HS-5 (cell line): ENCODE measurements around the gene CTDSPL.

Experiments used
- DNase-seq: peaks from one replicate; pipeline ENCODE4 v3.0.0-alpha.2; 2012; ENCODE audit warnings: low read depth

Gene CTDSPL

DNA sequence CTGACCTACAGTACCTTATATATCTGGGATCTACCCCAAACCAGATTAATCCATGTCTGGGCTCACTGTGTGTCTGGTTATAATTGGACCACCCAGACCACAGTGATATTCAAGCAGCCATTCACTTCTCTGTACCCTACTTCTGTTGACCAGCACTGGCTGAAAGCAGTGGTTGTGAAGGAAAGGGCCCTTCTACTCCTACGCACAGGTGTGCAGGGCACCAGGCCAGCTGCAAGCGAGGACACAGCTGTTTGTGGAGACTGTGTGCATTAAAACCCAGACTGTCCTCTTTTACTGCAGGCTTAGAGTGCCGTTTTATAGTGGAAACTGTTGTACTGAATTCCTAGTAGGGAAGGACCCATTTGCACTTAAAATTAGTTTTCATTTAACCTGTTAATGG lies 29.5 kb downstream of the CTDSPL start:
- DNase-seq, result no peak

DNA sequence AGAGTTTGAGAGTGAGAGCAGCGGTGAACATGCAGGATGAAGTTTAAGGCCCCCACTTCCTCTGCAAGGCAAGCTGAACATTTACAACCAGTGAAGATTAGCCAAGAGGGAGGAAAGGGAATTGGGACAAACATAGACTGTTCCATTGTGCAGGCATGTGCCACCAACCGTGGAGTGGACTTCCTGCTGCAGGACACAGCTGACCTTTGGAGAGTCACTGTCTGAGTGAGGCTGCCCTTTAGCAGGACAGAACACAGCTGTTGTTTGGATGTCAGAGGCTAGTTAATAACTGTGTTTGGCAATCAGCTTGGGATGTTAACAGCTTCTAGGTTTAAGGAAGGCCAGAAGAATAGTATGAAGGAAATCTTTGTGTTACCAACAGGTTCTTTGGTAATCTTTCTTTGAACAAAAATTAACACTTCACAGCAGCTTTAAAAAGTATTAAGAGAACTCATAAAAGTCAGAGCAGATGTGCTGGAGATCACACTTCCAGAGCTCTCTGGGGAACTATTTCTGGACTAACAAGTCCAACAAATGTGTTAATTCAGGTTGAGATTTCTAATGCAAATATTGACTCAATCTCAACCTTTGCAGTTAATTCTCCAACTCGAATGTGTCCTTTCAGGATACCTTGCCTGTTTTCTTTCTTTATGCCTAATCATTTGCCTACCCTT lies 31.4 kb downstream of the CTDSPL start:
- DNase-seq, result no peak

DNA sequence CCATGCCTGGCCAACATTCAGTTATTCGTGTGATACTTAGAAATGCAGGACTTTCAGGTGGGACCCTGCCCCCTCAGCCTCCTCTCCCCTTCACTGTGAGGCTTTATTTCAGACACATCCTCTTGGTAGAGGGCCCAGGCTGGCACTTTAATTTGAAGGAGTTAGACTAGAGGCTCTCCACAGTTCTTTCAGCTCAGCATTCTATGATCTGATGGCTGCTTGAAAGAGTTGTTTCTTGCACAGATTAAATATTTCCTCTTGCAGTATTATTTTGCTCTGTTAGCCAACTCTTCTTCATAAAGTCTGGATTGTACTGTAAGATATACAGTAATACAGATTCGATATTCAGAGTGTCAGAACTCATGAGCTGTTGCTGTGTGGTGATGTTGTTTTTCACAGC lies 35.1 kb downstream of the CTDSPL start:
- no peak for DNase-seq

DNA sequence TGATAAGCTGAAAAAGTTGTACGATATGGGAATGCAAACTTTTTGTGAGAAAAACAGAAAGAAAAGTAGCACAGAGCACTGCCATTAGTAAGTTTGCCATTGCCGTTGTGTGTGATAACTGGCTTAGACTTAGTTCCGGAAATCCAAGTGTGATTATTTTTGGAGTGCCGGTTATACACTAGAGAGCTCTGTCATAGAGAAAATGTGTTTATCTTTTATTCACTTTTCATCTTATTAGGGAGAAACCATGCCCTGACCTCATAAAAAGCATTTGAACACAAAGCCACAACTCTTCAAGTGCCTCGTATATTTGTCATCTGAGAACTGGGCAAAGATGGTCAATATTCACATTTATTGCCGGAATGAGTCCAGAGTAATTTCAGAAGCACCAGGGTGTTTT lies 36.1 kb downstream of the CTDSPL start:
- DNase-seq, result no peak

DNA sequence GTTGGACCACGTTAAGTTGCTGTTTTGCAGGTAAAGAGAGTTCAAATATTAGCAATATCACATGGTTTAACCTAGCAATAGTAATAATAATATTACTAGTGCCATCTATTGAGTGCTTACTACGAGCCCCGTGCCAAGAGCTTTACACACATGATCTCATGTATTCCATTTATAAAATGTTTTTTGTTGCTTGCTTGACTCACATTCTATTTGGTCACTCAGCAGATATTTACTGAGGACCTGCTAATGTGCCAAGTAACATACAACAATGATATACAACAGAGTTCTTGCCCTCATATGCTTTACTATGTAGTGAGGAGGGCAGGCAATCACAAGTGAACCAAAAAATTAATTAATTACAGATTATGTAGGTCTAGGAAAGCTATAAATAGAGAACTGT lies 36.7 kb downstream of the CTDSPL start:
- DNase-seq, result no peak

DNA sequence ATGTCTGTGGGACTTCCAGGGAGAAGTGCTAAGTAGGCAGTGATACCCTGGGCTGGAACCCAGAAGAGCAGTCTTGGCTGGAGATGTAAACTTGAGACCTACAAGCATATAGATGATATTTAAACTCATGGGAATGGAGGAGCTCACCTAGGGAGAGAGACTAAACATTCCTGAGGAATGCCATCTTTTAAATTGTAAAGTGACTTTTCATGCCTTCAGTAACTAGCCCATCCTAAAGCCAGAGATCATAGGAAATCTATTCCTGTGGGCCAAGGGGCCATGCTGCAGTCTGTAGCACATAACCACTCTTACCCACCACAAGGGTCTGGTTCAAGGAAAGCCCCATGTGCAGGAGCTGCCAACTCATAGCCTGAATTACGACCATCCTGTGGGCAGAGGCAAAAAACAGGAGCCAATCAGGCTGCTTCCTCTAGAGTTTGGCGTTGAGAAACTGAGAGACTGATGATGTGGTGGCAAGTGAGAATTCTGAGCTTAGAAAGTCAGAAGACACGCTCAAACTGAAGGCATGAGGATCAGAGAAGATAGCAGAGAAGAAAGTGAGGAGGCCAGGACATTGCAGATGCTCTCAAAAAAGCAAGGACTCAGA lies 37.5 kb downstream of the CTDSPL start:
- DNase-seq, result no peak

DNA sequence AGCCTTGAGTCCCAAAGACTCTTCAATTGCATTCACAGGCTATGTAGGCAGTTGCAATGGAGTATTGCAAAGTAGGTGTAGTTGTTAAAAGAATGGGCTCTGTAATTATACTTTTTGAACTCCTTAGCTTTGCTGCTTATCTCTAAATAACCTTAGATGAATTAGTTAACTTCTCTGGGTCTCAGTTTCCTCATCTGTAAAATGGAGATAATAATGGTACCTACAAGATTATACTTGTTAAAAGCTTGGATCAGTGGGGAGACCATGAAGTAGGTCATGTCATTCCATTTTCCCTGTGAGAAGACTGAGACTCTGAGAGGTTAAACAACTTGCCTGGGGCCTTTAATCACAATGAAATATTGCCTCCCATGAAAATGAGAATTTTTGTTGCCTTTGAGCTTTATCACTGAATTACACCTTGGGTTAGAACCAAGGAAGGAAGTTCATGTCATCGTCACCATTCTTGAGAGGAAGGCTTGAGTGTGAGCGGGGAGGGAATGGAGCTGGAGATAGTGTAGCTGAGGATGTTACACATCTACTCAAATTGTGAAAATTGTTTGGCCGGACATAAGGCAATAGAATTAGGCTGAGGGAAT lies 38.1 kb downstream of the CTDSPL start:
- DNase-seq, result no peak

DNA sequence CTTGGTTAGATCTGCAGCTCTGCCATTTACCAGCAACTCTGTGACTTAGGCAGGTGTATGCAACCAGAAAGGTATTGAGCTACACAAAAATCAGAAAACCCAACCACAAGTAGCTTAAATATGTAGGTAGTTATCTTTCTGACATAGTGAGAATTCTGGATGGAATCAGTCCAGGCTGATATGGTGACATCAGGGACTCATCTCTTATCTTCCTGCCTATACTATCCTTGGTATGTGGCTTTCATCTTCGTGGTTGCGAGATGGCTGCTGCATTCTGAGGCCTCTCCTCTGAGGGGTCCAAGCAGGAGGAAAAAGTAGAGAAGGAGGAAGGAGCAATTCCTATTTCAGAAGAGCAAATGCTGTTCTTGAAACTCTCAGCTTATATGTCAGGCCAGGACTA lies 40.0 kb downstream of the CTDSPL start:
- no peak for DNase-seq

DNA sequence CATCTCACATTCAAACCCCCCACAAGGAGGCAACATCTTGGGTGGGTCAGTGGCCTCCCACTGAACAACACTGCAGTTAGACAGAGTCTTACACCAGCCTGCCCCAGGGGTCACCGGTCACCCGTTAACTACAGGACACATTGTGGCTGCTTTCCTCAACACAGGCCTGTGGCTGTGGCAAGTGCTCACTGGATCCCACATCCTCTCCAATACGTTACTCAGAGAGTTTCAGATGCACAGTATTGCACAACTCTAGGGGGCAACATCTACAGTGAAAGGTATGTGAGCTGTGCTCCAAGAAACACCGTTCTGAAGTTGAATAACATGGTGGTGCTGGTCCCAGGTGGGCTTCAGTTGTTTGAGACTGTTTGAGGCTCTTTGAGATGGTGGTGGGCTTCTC lies 41.0 kb downstream of the CTDSPL start:
- no peak for DNase-seq

DNA sequence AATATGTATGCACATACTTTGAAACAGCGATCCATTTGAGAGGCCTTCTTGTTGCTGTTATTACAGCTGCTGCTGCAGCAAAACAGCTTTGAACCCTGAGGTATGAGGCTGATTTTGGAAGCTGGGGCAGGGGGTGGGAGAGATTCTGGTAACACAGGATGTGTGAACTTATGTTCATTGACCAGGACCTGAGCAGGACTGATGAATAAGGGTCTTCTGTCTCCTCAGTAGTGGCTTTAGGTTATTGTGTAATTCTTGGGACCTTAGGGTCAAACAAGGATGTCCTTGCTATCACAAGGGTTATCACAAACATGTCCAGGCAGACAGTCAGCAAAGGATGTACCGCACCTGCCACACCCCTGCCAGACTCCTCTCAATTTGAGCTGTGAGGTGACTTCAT lies 41.6 kb downstream of the CTDSPL start:
- no peak for DNase-seq

DNA sequence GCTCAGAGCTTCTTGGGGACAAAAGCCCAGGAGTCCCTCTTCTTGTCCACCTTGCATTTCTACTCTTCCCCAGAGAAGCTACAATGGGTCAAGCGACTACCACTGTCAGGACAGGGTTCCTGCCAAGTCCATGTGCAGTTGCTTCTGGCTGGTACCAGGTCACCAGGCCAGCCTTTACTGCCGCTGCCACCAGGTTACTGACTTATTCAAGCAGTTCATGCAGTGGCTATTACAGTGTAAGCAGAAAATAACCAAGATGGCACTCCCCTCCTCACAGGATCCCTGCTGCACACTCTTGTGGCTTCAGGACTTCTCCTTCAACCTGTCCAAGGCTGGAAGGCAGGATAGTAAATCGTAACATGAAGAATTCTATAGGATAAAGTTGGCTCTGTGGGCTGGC lies 42.1 kb downstream of the CTDSPL start:
- DNase-seq, result no peak

DNA sequence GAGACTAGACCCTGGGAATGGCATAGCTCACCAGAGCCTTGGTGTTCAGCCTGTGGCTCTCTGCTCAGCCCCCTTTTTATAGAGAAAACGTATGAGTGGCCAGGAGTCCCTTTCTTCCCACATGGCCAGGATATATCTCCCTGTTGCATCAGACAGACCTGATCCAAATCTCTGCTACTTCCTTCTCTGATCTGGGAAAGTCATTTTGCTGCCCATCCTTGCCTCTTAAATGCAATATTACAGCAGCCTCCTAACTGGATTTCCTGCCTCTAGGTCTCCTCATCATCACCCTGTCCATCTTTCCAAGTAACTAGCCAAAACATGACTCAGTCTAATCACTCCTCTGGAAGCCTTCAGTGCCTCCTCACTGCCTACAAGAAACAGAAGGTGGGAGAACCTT lies 42.9 kb downstream of the CTDSPL start:
- no peak for DNase-seq

DNA sequence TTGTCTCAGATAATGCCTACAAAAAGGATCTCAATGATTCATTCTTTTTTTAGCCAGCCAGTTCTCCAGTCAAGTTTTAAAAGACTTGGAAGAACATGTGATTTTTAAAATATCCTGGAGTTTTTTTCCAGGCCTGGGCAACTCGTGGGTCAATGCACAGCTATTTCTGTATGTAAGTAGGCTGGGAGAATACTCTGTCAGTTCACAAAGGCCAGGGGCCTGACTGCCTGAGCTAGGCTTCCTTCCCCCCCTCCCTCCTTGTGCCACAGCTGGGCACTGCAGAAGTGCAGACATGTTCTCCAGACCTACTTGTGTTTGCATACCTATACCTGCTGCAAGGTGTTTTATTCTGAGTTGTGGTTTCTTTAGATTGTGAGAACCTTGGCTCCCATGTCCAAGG lies 43.7 kb downstream of the CTDSPL start:
- no peak for DNase-seq

DNA sequence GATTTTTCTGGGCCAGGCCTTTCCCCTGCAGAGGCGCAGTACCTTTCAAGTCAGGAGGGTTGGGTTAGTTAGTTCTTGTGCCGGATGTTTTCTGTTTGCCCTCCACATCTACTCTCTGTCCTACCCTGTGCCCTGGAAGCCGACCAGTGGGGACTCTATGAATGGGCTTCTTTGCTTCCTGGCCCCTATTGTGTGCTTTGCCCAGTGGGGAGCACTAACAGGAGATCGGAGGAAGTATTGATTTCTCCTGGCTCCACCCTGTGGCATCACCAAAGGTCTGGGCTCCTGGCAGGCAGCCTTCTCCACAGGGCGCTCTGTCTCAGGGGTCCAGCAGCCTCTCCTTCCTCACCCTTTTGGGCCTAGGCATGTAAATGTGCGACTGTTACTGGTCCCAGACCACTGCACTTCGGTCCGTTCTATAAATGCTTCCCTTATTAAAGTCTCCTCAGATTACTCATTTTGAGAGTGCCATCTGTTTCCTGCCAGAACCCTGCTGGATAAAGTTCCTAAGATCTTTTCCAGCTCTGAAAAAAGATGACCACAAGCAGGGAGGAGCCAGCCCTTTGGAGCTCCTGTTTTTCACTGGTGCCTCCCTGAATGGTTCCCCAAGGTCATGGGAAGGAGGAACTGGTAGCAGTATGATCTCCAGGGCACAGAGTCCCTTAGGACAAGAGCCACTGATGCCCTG lies 44.5 kb downstream of the CTDSPL start:
- DNase-seq, result no peak

DNA sequence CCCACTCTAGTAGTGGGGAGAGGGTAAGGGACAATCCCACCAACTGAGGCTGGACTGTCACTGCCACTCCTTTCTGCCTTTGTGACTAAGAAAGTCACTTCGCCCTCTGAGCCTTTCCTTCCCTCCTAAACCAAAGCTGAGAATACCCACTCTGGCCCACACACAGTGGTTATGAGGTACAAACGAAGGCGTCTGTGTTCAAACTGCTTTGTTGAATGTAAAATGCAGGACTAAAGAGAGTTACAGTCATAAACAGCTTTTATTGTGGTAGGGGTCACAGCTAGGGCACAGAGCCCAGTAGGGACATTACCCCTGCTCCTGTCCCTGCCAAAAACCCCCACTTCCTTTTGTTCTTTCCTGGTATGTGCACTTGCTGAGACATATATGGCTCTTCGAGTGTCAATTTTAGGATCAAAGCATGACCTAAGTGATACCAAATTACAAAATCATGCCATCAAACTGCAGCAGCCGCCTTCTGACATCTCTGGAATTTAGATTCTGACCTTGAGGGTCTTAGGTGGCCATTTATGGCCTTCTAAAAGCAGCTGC lies 45.1 kb downstream of the CTDSPL start:
- no peak for DNase-seq

DNA sequence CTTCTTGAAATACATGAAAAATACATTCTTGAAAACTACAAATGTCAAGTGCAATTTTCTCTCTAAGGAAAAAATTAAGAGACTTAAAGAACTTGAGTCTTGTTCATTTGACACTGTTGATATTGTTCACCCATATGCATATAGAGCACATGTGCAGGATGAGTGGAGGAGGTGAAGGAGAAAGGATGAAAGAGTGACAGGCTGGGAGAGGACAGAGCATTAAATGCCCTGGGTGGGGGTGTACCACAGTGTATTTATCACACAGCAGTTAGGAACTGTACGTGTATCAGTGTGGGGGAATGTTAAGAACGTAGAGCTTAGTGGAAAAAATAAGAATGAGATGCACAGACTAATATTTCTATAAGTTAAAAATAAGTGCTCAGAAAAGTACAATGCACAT lies 45.7 kb downstream of the CTDSPL start:
- DNase-seq, result no peak

DNA sequence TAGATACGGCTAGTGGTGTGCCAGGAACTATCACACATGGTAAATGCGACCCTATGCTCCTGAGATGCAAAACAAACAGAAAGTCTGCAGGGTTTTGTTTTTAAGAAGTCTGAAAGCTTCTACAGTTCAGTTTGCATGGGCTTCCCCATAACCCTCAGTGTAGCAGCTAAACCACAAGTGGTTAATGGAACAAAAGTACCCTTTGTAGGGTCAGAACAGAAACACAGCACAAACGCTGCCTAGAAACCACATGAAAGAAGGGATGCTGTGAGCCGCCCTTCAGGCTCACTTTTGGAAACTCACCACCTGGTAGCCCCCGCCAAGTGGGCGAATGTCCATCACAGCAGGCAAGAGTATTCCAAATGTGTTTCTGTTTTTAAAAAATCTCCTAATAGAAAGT lies 46.2 kb downstream of the CTDSPL start:
- DNase-seq, result no peak

DNA sequence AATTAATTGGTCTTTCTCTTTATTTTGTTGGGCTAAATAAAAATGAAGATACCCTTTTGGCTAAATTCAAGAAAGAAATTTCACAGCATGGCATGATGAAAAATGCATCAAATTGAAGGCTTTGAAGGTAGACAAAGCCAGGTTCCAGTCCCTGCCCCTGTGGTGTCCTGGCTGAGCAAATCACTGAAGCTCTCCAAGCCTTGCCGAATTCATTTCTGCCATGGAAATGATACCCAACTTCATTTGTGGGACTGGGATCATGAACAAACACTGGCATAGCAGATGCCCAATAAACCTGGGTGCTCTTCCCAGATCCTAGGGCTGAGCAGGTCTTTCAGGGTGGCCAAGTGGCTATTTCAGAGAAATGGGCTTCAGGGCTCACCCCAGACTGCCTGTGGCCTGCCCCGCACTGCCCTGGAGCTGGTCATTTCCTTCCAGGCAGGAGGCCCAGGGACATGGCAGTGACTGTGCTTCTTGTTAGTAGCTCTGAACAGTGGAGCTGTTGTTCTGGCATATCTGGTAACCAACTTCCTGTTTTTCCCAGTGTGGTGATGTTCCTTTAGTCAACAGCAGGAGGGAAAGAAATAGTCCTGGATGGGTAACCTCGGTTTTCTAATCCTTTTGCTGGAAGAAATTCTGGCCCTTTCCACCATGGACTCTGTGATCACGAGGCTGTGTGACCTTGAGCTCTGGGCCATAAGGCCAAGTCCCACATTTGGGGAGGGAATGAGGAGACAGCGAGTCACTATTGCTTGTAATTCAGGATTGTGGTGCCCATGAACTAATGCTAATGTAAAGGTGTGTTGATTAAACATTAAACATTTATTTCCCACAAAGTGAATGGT lies 47.6 kb downstream of the CTDSPL start:
- no peak for DNase-seq

DNA sequence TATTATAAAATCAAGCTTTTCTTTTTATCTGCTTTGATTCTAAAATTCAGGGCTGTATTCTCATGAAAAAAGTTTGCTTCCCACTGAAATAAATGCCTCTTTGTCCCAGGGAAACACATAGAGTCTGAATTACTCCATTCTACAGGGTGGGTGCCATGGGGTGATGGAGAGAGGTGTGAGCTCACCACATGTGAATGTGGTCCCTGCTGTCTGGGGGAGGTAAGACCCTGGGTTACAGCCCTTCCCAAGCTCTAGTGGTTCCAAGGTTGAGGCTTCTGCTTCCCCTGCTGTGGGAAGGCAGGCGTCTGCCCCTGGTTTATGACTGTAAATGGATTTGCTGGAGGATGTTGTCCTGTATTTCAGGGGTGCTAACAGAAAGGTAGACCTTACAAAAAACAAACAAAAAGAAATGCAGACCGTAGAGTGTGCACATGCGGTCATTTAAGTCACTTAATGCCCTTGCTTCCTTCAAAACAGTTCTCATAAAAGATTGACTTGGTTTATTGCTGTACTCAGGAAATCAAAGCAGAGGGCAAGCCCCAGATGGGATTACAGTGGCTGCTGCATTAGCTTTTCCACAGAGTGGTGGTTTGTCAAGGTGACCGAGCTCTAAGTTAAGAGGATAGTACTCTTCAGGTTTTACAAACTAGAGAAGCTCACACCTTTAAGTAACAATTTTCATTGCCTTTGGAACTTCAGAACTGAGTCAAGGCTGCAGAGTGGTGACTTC lies 49.2 kb downstream of the CTDSPL start:
- DNase-seq, result no peak

DNA sequence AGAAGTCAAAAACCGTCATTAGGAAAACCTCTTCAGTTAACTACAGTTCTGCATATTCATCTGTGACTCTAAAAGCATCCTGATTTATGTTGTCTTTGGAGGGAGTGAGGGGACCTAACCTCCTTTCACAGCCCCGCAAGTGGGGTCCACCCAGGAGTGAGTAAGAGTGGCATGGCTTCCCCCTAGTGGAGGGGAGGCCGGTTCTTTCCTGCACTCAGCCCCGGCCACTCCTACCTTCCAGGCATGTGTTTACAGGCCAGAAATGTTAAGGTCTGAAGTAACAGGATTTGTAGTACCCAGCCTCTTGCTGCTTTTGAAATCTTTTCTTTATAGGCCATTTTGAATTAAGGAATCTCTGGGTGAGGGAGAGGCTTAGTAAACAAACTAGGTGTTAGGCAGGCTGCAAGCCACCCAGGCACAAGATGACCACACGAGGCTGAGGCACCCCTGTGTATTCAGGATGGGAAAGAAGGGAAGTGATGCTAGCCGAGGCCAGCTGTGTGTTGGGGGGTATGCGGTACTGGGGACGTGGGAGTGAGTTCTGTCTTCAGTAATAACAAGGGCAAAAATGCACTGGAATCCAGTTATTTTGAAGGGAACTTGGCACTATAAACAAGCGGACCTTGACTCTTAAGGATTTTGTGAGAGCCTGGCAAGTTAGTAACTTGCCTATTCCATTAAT lies 50.5 kb downstream of the CTDSPL start:
- no peak for DNase-seq

DNA sequence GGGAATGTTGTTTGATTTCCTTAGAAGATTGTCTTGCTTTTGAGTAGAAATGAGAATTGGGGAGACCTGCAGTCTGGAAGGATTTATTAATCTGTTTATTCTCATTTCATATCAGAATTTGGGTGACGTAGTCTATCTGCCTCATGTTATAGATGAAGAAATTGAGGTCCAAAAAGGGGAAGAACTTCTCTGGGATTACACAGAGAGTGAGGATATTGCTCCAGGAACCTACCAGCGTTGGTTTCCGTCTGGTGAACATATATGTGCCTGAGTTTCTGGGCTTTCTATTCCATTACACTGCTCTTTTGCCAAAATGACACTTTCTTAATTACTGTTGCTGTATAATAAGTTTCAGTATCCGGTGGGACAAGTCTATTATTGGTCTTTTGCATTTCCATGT lies 51.8 kb downstream of the CTDSPL start:
- no peak for DNase-seq
